NCI-H1092 (cell line): ENCODE results near the gene CYP2W1.
"Not testable (repeated sequence)": the region's sequence is repeated elsewhere in the genome, so short reads cannot be mapped to it uniquely, and the experiment has no call there.

Experiments
- DNase-seq: peaks from one replicate; lab custom pipeline; 2025; lab: John Stamatoyannopoulos, UW

Gene CYP2W1

DNA sequence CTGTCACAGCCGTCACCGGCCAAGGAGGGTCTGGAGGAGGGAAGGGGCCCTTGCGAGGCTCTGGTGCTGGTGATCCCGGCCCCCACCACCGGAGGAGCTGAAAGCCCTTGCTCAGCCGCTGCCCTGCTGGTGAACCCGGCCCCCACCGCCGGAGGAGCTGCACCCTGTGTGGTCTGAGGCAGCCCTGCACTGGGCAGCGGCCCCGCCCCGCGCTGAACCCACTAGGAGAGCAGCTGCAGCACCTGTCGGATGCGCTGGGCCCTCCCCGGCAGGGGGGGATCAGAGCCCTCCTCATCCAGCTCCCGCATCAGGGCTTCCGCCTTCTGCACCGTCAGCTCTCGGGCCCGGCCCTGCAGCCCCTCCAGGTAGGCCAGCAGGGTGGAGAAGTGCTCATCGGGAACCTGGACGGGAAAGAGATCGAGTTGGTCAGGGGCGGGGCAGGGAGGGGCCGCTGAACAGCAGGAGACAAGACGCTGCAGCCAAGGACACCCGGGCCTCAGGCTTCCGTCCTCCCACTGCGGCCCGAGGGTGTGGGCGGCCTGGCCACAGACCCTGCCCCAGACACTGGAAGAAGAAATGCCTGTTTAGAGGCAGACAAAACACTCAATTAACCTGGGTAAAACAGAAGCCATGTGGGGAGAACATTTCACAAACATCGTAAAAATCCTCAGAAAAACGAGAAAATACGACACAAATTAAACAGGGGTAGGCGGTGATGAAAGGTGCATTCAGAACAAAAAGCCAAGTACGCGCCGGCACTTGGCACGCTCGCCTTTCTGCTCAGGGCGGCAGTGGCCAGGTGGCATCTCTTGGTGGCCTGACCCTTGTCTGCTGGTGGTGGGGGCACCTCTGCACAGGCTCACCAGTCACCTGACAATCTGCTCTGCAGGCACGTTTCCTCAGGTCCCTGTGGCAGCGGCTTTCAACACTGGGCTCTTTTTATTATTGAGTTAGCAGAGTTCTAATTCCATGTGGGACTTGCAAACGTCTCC is 14.7 kb downstream of the CYP2W1 start:
- no peak for DNase-seq

DNA sequence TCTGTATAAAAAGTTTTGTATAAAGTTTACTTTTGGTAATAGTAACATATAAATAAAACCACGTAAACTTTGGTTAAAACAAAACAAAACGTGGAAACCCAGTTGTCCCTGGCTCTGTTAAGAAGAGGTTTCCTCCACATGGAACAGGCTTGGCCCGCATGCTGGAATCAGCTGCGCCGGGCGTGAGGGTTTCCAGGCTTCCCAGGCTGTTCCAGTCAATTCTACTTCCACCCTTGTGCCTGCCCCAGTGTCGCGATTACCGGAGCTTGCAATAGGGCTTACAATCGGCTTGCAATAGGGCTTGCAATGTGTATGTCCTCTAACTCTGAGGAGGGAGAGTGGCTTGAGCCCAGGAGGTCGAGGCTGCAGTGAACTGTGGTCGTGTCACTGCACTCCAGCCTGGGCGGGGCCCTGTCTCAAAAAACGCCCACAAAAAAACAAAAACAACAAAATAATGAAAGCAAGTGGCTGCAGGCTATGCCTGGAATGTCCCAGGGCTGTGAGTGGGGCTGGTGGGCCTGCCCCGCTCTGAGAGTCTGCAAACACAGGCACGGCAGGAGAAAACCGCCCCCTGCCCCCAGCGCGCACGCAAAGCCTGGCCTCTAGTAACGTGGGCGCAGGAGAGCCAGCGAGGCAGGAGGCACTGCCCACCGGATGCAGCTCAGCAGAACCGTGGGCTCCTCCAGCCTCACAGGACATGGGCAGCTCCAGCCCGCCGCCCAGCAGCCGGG is 16.3 kb downstream of the CYP2W1 start:
- no peak for DNase-seq

DNA sequence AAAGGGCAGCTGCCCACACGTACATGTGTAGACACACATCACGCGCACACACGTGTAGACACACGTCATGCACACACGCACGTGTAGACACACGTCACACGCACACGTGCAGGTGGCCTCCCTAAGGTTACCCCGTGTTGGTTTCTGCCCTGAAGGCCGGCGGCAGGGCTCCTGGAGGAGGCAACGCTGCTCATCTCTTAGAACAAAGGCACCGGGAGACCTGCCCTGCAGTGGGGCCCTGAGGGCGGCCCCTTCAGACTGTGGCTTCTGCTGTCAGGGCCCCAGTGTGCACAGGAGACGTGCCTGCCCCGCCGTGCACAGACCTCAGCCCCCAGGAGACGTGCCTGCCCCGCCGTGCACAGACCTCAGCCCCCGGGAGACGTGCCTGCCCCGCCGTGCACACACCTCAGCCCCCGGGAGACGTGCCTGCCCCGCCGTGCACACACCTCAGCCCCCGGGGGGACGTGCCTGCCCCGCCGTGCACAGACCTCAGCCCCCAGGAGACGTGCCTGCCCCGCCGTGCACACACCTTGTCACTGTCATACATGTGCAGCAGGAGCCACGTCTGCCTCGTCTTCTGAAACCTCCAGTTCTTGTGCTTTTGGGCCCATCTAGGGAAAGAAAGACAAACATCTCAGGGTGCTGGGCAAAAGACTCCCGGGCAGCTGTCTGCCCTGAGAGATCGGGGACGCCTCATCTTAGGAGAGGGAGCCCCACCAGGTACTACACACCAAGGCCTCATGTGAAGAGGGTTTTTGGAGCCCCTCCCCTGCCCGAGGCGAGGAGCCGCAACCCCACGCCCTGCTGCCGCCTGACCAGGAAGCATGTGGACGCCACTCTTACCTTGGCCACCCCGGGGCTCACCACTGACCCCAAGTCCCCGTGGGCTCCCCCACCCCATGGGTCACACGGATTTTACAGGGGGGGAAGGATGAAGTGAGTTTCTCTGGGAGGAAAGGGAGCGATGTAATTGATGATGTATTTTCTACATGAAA is 17.3 kb downstream of the CYP2W1 start:
- DNase-seq, result no peak

DNA sequence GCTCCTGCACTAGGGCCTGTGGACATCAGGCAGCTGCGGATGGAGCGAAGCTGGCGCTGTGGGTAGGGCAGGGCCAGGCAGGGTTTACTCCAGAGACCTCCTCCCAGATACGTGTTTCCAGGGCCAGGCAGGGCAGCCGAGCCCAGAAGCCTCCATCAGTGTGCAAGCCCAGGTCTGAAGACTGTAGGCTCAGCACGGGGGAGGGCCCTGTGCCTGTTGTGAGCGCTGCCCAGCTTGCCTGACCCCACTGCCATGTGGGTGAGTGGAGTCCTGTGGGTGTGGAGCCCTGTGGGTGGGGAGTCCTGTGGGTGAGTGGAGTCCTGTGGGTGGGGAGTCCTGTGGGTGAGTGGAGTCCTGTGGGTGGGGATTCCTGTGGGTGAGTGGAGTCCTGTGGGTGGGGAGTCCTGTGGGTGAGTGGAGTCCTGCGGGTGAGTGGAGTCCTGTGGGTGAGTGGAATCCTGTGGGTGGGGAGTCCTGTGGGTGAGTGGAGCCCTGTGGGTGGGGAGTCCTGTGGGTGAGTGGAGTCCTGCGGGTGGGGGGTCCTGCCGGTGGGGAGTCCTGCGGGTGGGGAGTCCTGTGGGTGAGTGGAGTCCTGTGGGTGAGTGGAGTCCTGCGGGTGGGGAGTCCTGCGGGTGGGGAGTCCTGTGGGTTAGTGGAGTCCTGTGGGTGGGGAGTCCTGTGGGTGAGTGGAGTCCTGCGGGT is 18.2 kb downstream of the CYP2W1 start:
- not testable (repeated sequence) for DNase-seq

DNA sequence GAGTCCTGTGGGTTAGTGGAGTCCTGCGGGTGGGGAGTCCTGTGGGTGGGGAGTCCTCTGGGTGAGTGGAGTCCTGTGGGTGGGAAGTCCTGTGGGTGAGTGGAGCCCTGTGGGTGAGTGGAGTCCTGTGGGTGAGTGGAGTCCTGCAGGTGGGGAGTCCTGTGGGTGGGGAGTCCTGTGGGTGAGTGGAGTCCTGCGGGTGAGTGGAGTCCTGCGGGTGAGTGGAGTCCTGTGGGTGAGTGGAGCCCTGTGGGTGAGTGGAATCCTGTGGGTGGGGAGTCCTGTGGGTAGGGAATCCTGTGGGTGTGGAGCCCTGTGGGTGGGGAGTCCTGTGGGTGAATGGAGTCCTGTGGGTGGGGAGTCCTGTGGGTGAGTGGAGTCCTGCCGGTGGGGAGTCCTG is 19.0 kb downstream of the CYP2W1 start:
- not testable (repeated sequence) for DNase-seq

DNA sequence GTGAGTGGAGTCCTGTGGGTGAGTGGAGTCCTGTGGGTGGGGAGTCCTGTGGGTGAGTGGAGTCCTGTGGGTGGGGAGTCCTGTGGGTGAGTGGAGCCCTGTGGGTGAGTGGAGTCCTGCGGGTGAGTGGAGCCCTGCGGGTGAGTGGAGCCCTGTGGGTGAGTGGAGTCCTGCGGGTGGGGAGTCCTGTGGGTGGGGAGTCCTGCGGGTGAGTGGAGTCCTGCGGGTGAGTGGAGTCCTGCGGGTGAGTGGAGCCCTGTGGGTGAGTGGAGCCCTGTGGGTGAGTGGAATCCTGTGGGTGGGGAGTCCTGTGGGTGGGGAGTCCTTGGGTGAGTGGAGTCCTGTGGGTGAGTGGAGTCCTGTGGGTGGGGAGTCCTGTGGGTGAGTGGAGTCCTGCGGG is 19.5 kb downstream of the CYP2W1 start:
- not testable (repeated sequence) for DNase-seq

DNA sequence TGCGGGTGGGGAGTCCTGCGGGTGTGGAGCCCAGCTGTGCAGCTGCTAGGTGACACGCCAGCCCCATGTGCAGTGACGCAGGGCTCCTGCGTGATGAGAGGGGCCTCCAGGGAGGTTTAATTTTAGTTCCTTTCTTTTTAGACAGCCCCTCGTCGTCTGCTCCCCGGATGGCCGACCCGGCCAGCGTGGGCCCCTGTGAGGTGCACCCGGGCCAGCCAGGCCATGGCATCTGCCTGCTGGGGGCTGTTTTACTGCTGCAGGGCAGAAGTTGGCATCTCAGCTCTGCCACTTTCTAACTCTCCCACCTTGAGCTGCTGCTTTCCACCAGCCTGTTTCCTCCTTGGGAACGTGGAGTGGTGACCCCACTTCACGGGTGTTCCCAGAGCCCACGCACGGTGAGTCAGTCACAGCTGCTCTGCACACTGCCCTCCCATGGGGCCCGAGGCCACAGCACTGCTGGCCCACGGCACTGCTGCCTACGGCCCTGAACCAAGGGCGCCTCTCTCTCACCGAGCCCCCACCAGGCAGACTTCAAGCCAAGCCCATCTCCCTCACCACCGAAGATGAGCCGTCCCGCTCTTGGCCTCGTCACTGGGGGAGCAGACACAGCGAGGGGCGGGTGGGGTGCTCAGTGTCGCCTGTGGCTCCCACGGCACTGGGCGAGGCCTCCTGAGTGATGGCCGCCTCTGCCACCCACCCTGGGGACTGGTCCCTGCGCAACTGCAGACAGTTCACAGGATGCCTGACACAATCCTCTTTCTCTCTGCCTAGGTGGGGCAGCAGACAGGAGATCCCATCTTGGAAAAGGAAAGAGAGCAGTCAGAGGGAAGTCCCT is 21.3 kb downstream of the CYP2W1 start:
- DNase-seq, result no peak

DNA sequence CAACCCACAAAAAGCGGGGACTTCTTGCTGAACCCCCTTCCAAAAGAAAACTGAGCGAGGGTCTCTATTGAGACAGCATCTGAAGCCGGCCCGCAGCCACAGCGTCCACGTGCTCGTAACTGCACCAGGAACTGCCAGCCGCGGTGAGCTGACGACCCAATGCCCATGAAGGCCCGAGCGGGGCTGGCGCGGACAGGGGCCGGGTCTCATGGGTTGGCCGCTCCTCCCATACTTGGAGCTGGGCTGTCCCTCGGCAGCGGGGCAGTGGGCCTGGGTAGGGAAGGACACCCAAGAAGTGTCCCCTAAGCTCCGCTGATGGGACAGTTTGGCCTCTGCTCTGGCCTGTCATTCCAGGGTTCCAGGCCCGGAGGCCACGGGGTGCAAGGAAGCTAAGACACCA is 22.3 kb downstream of the CYP2W1 start:
- no peak for DNase-seq

DNA sequence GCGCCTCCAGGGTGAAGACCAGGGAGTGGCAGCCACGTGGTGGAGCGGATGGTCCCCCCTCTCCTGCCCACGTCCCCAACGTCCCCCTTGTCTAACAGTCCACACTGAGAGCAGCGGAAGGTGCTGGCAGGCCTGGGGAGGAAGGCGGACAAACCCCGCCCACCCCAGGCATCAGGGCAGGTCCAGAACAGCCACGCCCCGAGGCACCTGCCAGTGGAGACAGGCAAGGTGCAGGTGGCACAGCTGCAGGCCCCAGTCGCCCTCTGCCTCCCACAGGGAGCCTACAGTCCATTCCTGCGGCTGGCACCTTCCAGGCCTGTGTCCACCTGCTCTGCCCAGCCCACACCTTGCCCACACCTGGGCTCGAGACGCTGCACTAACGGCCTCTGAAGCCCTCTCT is 24.9 kb downstream of the CYP2W1 start:
- DNase-seq, result no peak

DNA sequence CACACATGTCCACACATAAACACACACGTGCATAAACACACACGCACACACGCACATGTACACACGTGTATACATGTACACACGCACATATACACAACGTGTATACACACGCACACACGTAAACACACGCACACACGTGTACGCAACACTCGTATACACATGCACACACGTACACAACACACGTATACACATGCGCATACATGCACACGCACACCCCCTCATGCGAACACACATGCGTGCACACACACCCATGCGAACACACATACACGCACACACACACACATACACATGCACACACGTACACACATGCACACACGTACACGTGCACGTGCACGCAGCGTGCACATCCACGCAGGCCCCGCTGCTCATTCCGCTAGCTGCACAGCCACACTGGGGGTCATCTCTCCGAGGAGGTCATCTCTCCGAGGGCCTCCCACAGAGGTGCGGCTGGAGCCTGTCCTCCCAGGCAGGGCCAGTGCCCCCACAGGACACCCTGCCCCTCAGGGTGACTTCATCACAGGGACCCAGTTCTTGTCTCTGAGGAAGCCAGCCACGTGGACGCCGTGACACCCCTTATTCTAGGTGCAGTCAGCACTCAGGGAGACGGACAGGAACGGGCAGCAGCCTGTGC is 25.9 kb downstream of the CYP2W1 start:
- DNase-seq, result no peak

DNA sequence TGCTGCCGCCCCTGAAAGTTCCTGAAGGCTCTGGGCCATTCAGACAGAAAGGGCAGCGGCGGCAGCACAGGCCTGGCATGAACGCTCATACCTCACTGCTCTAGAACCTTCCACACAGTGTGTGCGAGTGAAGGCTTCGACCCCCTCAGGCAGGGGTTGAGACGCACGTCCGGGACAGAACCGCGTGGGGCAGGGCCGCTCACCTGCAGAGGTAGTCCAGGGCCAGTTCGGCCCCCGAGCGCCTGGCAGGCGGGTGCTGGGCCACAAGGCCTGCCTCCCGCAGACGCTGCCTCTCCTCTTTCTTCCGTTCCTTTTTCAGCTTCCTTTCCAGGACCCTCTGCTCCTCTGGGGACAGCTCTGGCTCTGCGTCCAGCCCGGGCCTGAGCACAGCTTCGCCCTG is 26.8 kb downstream of the CYP2W1 start:
- DNase-seq, result no peak

DNA sequence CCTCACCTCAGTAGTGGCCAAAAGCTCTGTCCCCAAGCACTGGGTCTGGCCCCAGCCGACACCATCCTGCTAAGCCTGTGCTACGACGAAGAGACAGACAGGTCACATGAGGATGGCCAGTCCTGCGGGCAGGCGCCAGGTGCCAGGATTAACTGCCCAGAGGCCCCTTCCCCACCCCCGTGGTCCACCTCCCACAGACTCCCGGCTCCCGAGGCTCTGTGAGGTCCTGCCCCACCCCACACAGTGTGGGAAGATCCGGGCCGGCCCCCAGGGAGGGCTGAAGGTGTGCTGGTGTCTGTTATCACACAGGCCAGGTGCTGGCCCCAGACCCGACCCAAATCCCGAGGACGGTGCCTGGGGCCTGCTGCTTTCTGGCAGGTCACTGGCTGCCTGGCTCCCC is 27.2 kb downstream of the CYP2W1 start:
- DNase-seq, result no peak

DNA sequence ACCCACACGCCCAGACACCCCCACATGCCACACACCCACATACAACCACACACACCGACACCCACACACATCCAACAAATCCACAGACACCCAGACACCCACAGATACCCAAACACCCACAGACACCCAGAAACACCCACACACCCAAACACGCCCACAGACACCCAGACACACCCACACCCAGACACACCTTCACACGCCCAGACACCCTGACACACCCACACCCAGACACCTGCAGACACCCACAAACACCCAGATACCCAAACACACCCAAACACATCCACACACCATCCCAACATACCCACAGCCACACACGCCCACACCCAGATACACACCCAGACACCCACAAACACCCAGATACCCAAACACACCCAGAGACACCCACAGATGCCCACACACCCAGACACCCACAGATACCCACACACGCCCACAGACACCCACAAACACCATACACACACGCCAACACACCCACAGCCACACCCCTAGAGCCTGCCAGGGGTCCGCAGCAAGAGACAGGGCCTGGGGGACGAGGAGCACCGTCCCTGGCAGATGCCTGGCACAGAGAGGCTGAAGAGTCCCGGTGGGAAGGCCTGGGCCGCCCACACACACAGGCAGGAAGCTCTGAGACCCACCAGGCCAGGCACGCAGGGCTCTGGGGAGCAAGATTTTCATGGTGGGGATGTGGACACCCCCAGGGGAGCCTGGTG is 28.5 kb downstream of the CYP2W1 start:
- no peak for DNase-seq

DNA sequence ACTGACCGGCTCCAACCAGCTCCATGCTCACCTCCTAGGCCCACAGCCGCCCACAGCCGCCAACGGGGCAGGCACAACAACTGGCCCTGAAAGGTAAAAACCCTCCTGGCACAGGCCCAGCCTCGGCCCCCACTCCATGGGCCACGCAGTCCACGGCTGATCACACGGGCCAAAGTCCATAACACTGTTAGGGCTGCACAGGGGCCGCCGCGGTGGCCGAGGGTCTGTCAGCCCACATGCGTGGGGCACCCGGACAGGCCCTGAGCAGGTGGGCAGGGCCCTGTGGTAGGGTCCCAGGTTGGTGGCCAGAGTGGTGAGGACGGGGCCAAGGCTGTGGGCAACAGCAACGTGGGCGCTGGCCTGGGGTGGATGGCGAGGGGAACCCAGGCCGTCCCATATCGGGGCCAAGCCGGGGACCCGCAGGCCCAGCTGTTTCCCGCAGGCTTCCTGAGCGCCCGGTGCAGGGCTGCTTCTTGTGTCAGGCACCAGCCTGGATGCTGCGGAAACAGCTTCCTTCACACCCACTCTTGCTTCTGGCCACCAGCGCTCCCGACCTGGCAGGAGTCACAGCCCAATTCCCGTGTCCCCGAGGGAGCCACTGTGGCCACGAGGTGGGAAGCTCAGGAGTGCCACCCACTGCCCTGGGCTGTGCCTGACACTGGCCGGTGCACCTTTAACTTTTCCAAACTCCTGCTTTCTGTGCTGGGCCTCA is 29.2 kb downstream of the CYP2W1 start:
- DNase-seq, result no peak

DNA sequence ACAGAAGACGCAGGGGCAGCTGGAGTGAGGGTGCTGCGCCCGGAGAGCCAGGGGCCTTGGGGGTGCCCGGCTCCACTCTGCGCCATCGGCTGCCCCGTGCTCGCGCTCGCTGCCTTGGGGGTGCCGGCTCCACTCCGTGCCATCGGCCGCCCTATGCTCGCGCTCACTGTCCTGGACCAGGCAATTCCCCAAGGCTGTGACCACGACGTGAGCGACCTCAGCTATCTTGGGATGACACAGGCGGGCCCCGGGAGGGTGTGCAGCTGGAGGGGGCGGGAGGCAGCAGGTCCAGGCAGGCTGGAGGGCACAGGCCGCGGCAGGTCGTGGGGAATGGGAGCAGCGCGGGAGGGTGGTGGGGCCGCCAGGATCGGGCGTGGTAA is 29.7 kb downstream of the CYP2W1 start:
- DNase-seq, result no peak

DNA sequence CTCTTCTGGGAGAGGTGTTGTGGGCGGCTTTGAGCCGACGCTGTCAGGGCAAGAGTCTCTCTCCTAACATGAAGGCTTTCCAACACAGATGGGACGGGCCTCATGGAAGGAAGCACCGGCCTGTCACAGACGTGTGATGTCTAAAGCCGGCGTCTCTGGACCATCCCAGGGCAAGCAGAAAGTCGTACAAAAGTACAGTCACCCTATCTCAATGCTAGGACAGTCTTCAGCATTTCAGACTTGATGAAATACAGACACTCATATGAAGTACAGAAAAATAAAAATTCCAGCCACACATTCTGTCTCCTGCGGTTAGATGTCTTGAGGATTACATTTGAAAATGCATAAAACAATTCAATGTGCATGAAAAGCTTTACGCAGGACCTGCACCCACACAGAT is 30.6 kb downstream of the CYP2W1 start:
- DNase-seq, result no peak

DNA sequence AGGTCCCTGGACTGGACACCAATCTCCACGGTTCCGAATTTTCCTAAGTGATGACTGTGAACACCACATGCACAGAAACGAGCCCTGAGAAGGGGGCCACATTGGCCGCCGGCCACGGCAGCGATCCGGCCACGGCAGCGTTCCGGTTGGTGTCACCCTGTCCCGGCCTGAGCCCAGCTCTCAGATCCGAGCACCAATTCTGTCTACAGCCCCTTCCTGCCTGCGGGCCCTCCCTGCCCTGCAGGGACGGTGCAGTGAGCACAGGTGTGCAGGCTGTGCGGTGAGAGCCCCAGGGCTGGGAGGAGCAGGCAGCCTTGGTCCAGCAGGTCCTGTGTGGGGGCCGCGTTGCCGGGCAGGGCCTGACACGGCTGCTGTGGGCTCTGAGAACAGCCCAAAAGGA is 31.7 kb downstream of the CYP2W1 start:
- no peak for DNase-seq
